Caco-2 (cell line): Measurements from ENCODE around the gene IL34. TPM values are rescaled to one million over a fixed set of nuclear protein-coding genes. Genes with fewer than 3 reads are reported as not detected.

Source experiments
- BruUV-seq: library from RNA; stranded (reverse); fragments of 400-500 nt; replicated peaks from 2 replicates; lab custom pipeline; 2021; lab: Mats Ljungman, UMichigan
- CTCF ChIA-PET: fragments of 300-600 bp; sonication (Branson Sonifier 250); formaldehyde crosslinking; loops from one replicate; lab custom pipeline; 2022; ENCODE audit warnings: antibody characterized with exemption; lab: Charles Lee
- POLR2A ChIA-PET: fragments of 300-600 bp; sonication (Branson Sonifier 250); formaldehyde crosslinking; loops from one replicate; lab custom pipeline; 2022; ENCODE audit warnings: antibody characterized with exemption; lab: Charles Lee
- DNase-seq, 2 experiments: peaks; one replicate each; pipeline versions ENCODE4 v3.0.0 to v3.0.0-alpha.2; 2020 to 2022
- H3K27me3 ChIP-seq: replicated peaks from 2 replicates; pipeline ENCODE4 v1.6.0; 2011; ENCODE audit warnings: low read length; ENCODE audit not compliant: control insufficient read depth, insufficient read depth
- H3K36me3 ChIP-seq: 2 replicates; pipeline ENCODE4 v1.5.1; 2011; ENCODE audit warnings: low read length; ENCODE audit not compliant: control insufficient read depth, insufficient read depth
- H3K4me1 ChIP-seq: fragments of 250-450 bp; sonication (Bioruptor Pico); 2 replicates; pipeline ENCODE4 v1.5.1; 2020; ENCODE audit warnings: mild to moderate bottlenecking
- H3K4me3 ChIP-seq: 2 replicates; pipeline ENCODE4 v1.5.1; 2011; ENCODE audit warnings: low read depth, mild to moderate bottlenecking, control low read depth, low read length
- H3K9me3 ChIP-seq: fragments of 250-450 bp; sonication (Bioruptor Pico); 2 replicates; pipeline ENCODE4 v1.5.1; 2020; ENCODE audit warnings: mild to moderate bottlenecking, moderate library complexity
- H3K27ac Mint-ChIP-seq: one replicate; pipeline ENCODE4 v1.8.0; 2022; ENCODE audit warnings: mixed read lengths; ENCODE audit not compliant: unreplicated experiment
- H3K27me3 Mint-ChIP-seq: one replicate; pipeline ENCODE4 v1.8.0; 2022; ENCODE audit warnings: mixed read lengths; ENCODE audit not compliant: insufficient read depth, unreplicated experiment
- H3K36me3 Mint-ChIP-seq: one replicate; pipeline ENCODE4 v1.8.0; 2022; ENCODE audit warnings: mild to moderate bottlenecking, mixed read lengths; ENCODE audit not compliant: insufficient read depth, unreplicated experiment
- H3K4me1 Mint-ChIP-seq: one replicate; pipeline ENCODE4 v1.8.0; 2022; ENCODE audit warnings: low read depth, mixed read lengths; ENCODE audit not compliant: unreplicated experiment
- H3K4me3 Mint-ChIP-seq: one replicate; pipeline ENCODE4 v1.8.0; 2022; ENCODE audit warnings: mild to moderate bottlenecking, moderate library complexity, mixed read lengths; ENCODE audit not compliant: unreplicated experiment
- H3K9me3 Mint-ChIP-seq: one replicate; pipeline ENCODE4 v1.8.0; 2022; ENCODE audit warnings: mixed read lengths; ENCODE audit not compliant: unreplicated experiment
- intact Hi-C: fragments of 100-400 bp; cut with micrococcal nuclease; formaldehyde crosslinking; loops from one replicate; pipeline ENCODE4 v1.10.0; 2022; ENCODE audit not compliant: unreplicated experiment
- total RNA-seq: library from RNA; stranded (reverse); gene quantifications from 2 replicates; pipeline ENCODE4 v1.2.3, GENCODE V29; 2022
- TF ChIP-seq, protein P1 (sequence below), 2 experiments: fragments of 200-600 bp in 1 of 2; IDR thresholded peaks; 1 replicate in 1 of 2; 2 replicates in 1 of 2; pipeline versions ENCODE4 v1.5.1 to v1.8.0; 2011 to 2022; ENCODE audit warnings: antibody characterized with exemption in 1 of 2, control low read depth in 1 of 2, inconsistent platforms in 1 of 2, low read depth in 1 of 2, low read length in 1 of 2, mild to moderate bottlenecking in 1 of 2, moderate library complexity in 1 of 2; ENCODE audit not compliant: insufficient read depth in 1 of 2, severe bottlenecking in 1 of 2, unreplicated experiment in 1 of 2

IL34 gene
- total RNA-seq, 1 experiment from 2014 or later, result 0.50 TPM

DNA sequence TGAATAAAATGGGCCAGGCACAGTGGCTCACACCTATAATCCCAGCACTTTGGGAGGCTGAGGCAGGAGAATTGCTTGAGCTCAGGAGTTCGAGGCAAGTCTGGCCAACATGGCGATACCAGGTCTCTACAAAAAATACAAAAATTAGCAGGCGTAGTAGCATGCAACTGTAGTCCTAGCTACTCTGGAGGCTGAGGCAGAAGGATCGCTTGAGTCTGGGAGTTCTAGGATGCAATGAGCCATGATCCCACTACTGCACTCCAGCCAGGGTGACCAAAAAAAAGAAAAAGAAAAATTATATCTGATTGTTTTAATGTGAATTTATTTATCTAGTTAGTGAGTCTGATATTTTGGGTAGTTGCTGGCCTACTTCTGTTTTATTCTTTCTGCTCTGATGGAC, 7.0 kb downstream of the IL34 start:
- H3K27me3 Mint-ChIP-seq, result no peaks in the 10 kb centered on the region
- Histone ChIP-seq H3K36me3 (no peaks in the 10 kb centered on the region), H3K27me3 (no peaks in the 10 kb centered on the region), H3K9me3 (no peaks in the 10 kb centered on the region), H3K4me3 (no peak overlapping the region), H3K4me1 (no peaks in the 10 kb centered on the region)
- H3K9me3 Mint-ChIP-seq, result no peaks in the 10 kb centered on the region
- no peaks in the 10 kb centered on the region for H3K36me3 Mint-ChIP-seq
- H3K4me3 Mint-ChIP-seq, result peak overlapping the region; percentile 49
- H3K4me1 Mint-ChIP-seq, result peaks cover 12% of the 10 kb centered on the region
- BruUV-seq, result no TSS peak
- no peak overlapping the region for H3K27ac Mint-ChIP-seq
- intact Hi-C loops, result loop anchor here (1.0 to 5.0 kb wide), 4 partner anchors 77 to 283 kb away; no protein-coding TSS in a partner anchor
- TF ChIP-seq, protein P1, sequence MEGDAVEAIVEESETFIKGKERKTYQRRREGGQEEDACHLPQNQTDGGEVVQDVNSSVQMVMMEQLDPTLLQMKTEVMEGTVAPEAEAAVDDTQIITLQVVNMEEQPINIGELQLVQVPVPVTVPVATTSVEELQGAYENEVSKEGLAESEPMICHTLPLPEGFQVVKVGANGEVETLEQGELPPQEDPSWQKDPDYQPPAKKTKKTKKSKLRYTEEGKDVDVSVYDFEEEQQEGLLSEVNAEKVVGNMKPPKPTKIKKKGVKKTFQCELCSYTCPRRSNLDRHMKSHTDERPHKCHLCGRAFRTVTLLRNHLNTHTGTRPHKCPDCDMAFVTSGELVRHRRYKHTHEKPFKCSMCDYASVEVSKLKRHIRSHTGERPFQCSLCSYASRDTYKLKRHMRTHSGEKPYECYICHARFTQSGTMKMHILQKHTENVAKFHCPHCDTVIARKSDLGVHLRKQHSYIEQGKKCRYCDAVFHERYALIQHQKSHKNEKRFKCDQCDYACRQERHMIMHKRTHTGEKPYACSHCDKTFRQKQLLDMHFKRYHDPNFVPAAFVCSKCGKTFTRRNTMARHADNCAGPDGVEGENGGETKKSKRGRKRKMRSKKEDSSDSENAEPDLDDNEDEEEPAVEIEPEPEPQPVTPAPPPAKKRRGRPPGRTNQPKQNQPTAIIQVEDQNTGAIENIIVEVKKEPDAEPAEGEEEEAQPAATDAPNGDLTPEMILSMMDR (IDR thresholded peaks at IDR 0.05; ENCODE audit: insufficient read depth in 1 of 2, low read depth in 1 of 2, low read length in 1 of 2, severe bottlenecking in 1 of 2, unreplicated experiment in 1 of 2), result no peak
- DNase-seq, result no peak
- ChIA-PET CTCF (interaction anchor here (0.7 to 1.9 kb wide), 8 partner anchors 39 to 221 kb away, joined by 3 to 12 read pairs (median 6); no protein-coding TSS in a partner anchor), POLR2A (interaction anchor here (0.5 kb wide), 1 partner anchor 110 kb away, joined by 4 read pairs; no protein-coding TSS in a partner anchor)

DNA sequence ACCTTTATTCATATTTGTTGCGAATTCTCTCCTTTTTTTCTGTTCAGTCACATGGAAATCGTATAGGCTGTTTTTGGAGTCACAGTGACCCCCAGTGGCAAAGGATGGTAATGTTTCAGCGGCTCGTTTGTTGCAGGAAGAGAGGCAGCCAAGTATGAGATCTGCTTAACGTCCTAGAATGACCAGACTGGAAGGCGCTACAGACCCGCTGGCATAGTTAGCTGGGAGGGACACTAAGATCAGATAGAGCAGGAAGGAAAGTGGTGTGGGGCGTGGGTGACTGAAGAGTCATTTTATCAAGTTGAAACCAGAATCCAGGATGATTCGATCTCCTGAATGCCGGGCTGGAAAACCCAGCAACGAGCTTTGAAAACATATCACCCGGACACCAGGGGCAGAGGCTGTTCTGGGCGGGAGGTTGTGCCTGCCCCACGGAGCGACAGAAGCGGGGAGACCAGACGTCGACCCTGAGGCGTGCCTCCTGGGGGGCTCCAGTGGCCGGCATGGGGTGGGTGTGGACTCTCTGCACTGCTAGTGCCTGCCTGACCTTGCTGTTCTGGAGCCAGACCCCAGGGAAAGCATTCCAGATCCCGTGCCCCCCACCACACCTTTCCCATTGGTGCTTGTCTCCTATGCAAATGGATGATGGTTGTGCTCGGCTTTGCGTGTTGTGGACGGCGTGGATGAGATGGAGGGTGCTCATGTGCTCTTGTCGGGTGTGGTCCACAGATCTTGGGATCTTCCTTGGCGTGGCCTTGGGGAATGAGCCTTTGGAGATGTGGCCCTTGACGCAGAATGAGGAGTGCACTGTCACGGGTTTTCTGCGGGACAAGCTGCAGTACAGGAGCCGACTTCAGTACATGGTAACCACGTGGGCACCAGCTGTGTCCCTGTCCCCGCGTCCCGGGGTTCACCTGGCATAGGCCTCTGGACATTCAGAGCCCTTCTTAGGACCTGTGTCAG, 7.7 kb downstream of the IL34 start:
- CTCF ChIA-PET, result interaction anchor here (0.5 to 1.9 kb wide), 12 partner anchors 40 to 658 kb away, joined by 3 to 12 read pairs (median 3); no protein-coding TSS in a partner anchor
- TF ChIP-seq, protein P1 (IDR thresholded peaks at IDR 0.05; ENCODE audit: insufficient read depth in 1 of 2, low read depth in 1 of 2, low read length in 1 of 2, severe bottlenecking in 1 of 2, unreplicated experiment in 1 of 2), result peak; percentile 88 to 90
- POLR2A ChIA-PET, result no interaction called here
- Histone ChIP-seq H3K4me3 (no peak overlapping the region), H3K4me1 (no peaks in the 10 kb centered on the region), H3K36me3 (no peaks in the 10 kb centered on the region), H3K9me3 (no peaks in the 10 kb centered on the region), H3K27me3 (no peaks in the 10 kb centered on the region)
- Mint-ChIP-seq H3K9me3 (no peaks in the 10 kb centered on the region), H3K27ac (no peak overlapping the region), H3K27me3 (no peaks in the 10 kb centered on the region), H3K4me3 (peak overlapping the region; percentile 49), H3K4me1 (peaks cover 12% of the 10 kb centered on the region), H3K36me3 (no peaks in the 10 kb centered on the region)
- intact Hi-C loops, result loop anchor here (1.0 to 5.0 kb wide), 4 partner anchors 78 to 284 kb away; no protein-coding TSS in a partner anchor
- DNase-seq, result peak; percentile 81 to 91
- BruUV-seq, result no TSS peak

GRCh38 chr16:70656065-70656711, 9.8 kb downstream of the IL34 start:
- Histone ChIP-seq H3K27me3 (no peaks in the 10 kb centered on the region), H3K9me3 (no peaks in the 10 kb centered on the region), H3K4me1 (no peaks in the 10 kb centered on the region), H3K36me3 (no peaks in the 10 kb centered on the region), H3K4me3 (no peak overlapping the region)
- H3K9me3 Mint-ChIP-seq, result no peaks in the 10 kb centered on the region
- no peaks in the 10 kb centered on the region for H3K27me3 Mint-ChIP-seq
- BruUV-seq, result no TSS peak
- H3K36me3 Mint-ChIP-seq, result no peaks in the 10 kb centered on the region
- intact Hi-C loops, result loop anchor here (2.0 kb wide), 1 partner anchor 115 kb away; no protein-coding TSS in a partner anchor
- no peak overlapping the region for H3K4me3 Mint-ChIP-seq
- CTCF ChIA-PET, result no interaction called here
- DNase-seq, result no peak
- peaks cover 11% of the 10 kb centered on the region for H3K4me1 Mint-ChIP-seq
- POLR2A ChIA-PET, result no interaction called here
- TF ChIP-seq, protein P1 (IDR thresholded peaks at IDR 0.05; ENCODE audit: insufficient read depth in 1 of 2, low read depth in 1 of 2, low read length in 1 of 2, severe bottlenecking in 1 of 2, unreplicated experiment in 1 of 2), result no peak
- no peak overlapping the region for H3K27ac Mint-ChIP-seq
